Measurements from ENCODE around the gene IRF7.
"Not testable (repeated sequence)": the region's sequence is repeated elsewhere in the genome, so short reads cannot be mapped to it uniquely, and the experiment has no call there.

Gene IRF7

DNA sequence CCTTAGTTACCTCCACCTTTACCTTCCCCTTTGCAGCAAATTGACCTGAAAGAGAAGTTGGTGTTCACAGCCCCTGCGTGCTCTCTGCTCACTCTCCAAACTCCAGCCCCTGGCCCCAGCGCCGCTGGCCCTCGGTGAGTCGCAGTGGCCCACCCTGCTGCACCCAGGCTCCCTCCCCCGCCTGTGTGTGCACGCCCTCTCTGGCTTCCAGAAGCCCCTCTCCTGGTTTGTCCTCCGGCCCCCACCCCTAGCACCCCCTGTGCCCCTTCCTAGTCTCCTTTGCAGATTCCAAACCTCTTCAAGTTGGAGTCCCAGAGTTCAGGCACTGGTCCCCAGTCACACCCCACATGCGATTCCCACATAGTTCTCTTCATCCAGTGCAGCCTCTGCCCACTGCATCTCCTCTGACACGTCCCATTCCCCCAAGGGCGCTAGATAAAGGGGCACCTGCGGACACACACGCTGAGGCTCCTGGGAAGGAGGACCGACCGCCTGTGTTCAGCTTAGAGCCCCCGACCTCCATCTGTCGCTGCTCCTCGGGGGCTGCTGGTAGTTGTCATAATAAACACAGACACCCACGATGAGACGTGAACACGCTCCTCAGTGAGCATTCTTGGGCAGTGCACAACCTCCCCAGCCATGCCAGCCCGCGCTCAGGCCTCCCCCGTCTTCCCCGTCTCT lies 41.0 kb downstream of the IRF7 start:
- peaks cover 30% of the 10 kb centered on the region for H4K20me1 ChIP-seq (ENCODE audit: insufficient read depth, low read length)
- H3K27me3 ChIP-seq (ENCODE audit: insufficient read depth, low read length, poor library complexity): no peaks in the 10 kb centered on the region
- no peak for DNase-seq
- no peak for ATAC-seq (ENCODE audit: insufficient read depth, low read depth)
- peaks cover 33% of the 10 kb centered on the region for H3K79me2 ChIP-seq (ENCODE audit: insufficient read depth, low read length)
- H3K27ac ChIP-seq (ENCODE audit: low read length): no peak overlapping the region
- no peaks in the 10 kb centered on the region for H3K9me3 ChIP-seq (ENCODE audit: insufficient read depth, low read length, severe bottlenecking)
- peak overlapping the region in 1 of 2 experiments; percentile 60; a peak in 2 of 4 replicates for H3K4me3 ChIP-seq (ENCODE audit: low read depth in 1 of 2, low read length in 2 of 2)
- no peak overlapping the region for H2AFZ ChIP-seq (ENCODE audit: low read depth, low read length)
- peak overlapping the region; percentile 96 for H3K4me2 ChIP-seq (ENCODE audit: insufficient read depth, low read length)
- H3K36me3 ChIP-seq (ENCODE audit: insufficient read depth, low read length): peaks cover 28% of the 10 kb centered on the region
- TF ChIP-seq EZH2 (IDR thresholded peaks at IDR 0.05; ENCODE audit: borderline replicate concordance, low read depth, low read length, severe bottlenecking): no peak
- TF ChIP-seq CTCF (IDR thresholded peaks at IDR 0.05; ENCODE audit: borderline replicate concordance, extremely low read depth, low read length, poor library complexity, severe bottlenecking): no peak
- peaks cover 38% of the 10 kb centered on the region for H3K4me1 ChIP-seq (ENCODE audit: insufficient read depth, low read length)
- peak overlapping the region; percentile 61; the same call in 1 of the 2 replicates for H3K9ac ChIP-seq (ENCODE audit: low read depth, low read length)

GRCh38 chr11:574031-574570 lies 41.6 kb downstream of the IRF7 start:
- not testable (repeated sequence) for DNase-seq; H3K4me3 ChIP-seq (ENCODE audit: low read depth in 1 of 2, low read length in 2 of 2); ATAC-seq (ENCODE audit: insufficient read depth, low read depth); H2AFZ ChIP-seq (ENCODE audit: low read depth, low read length); H3K27ac ChIP-seq (ENCODE audit: low read length); H3K4me2 ChIP-seq (ENCODE audit: insufficient read depth, low read length); H3K9me3 ChIP-seq (ENCODE audit: insufficient read depth, low read length, severe bottlenecking); H3K27me3 ChIP-seq (ENCODE audit: insufficient read depth, low read length, poor library complexity); H3K9ac ChIP-seq (ENCODE audit: low read depth, low read length)
- peaks cover 38% of the 10 kb centered on the region for H3K4me1 ChIP-seq (ENCODE audit: insufficient read depth, low read length)
- H4K20me1 ChIP-seq (ENCODE audit: insufficient read depth, low read length): peaks cover 23% of the 10 kb centered on the region
- H3K36me3 ChIP-seq (ENCODE audit: insufficient read depth, low read length): peaks cover 21% of the 10 kb centered on the region
- H3K79me2 ChIP-seq (ENCODE audit: insufficient read depth, low read length): peaks cover 26% of the 10 kb centered on the region

- H3K79me2 ChIP-seq (ENCODE audit: insufficient read depth, low read length): peaks cover 18% of the 10 kb centered on the region
- ATAC-seq (ENCODE audit: insufficient read depth, low read depth) (no peak), DNase-seq (no peak)
- H3K36me3 ChIP-seq (ENCODE audit: insufficient read depth, low read length): peaks cover 18% of the 10 kb centered on the region
- H2AFZ ChIP-seq (ENCODE audit: low read depth, low read length): no peak overlapping the region
- H3K9ac ChIP-seq (ENCODE audit: low read depth, low read length): no peak overlapping the region
- H3K27ac ChIP-seq (ENCODE audit: low read length): no peak overlapping the region
- no peaks in the 10 kb centered on the region for H3K9me3 ChIP-seq (ENCODE audit: insufficient read depth, low read length, severe bottlenecking)
- TF ChIP-seq CTCF (IDR thresholded peaks at IDR 0.05; ENCODE audit: borderline replicate concordance, extremely low read depth, low read length, poor library complexity, severe bottlenecking) (no peak), EZH2 (IDR thresholded peaks at IDR 0.05; ENCODE audit: borderline replicate concordance, low read depth, low read length, severe bottlenecking) (no peak)
- H3K4me2 ChIP-seq (ENCODE audit: insufficient read depth, low read length): no peak overlapping the region
- H3K27me3 ChIP-seq (ENCODE audit: insufficient read depth, low read length, poor library complexity): no peaks in the 10 kb centered on the region
- H3K4me3 ChIP-seq (ENCODE audit: low read depth in 1 of 2, low read length in 2 of 2): no peak overlapping the region
- H3K4me1 ChIP-seq (ENCODE audit: insufficient read depth, low read length): peaks cover 33% of the 10 kb centered on the region
- peaks cover 15% of the 10 kb centered on the region for H4K20me1 ChIP-seq (ENCODE audit: insufficient read depth, low read length)
Observed at GRCh38 chr11:573146-573759, 42.5 kb downstream of the IRF7 start.

DNA sequence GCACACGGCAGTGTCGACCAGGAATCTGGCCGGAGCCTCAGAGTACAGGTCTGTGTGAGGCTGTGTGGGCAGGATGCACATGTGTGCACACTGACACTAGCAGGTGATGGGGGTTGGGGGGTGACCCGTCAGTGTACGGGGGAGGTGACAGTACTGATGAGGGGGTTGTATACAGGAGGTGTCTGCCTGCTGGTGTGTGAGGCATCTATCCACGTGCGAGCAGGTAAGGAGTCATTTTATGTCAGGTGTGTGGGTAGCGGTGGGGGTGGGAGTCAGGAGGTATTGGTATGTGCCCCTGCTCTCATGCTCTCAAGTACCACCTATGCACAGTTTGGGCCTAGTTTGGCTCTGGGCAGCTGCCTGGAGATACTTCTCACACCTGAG lies 44.0 kb downstream of the IRF7 start:
- TF ChIP-seq EZH2 (IDR thresholded peaks at IDR 0.05; ENCODE audit: borderline replicate concordance, low read depth, low read length, severe bottlenecking) (no peak), CTCF (IDR thresholded peaks at IDR 0.05; ENCODE audit: borderline replicate concordance, extremely low read depth, low read length, poor library complexity, severe bottlenecking) (no peak)

More for the DNA sequence above, 44.0 kb downstream of the IRF7 start:
- DNase-seq (no peak), ATAC-seq (ENCODE audit: insufficient read depth, low read depth) (no peak)
- H3K27ac ChIP-seq (ENCODE audit: low read length): no peak overlapping the region
- H3K27me3 ChIP-seq (ENCODE audit: insufficient read depth, low read length, poor library complexity): no peaks in the 10 kb centered on the region
- H3K4me2 ChIP-seq (ENCODE audit: insufficient read depth, low read length): no peak overlapping the region
- peaks cover 16% of the 10 kb centered on the region; the same call in 1 of the 2 replicates for H3K36me3 ChIP-seq (ENCODE audit: insufficient read depth, low read length)
- H3K79me2 ChIP-seq (ENCODE audit: insufficient read depth, low read length): peaks cover 14% of the 10 kb centered on the region
- H3K4me1 ChIP-seq (ENCODE audit: insufficient read depth, low read length): peaks cover 35% of the 10 kb centered on the region
- H3K4me3 ChIP-seq (ENCODE audit: low read depth in 1 of 2, low read length in 2 of 2): no peak overlapping the region
- H4K20me1 ChIP-seq (ENCODE audit: insufficient read depth, low read length): peaks cover 7% of the 10 kb centered on the region
- H3K9me3 ChIP-seq (ENCODE audit: insufficient read depth, low read length, severe bottlenecking): no peaks in the 10 kb centered on the region
- H3K9ac ChIP-seq (ENCODE audit: low read depth, low read length): no peak overlapping the region
- no peak overlapping the region for H2AFZ ChIP-seq (ENCODE audit: low read depth, low read length)
